B cell (primary cell): ENCODE measurements around the gene NPY4R. TPM values are rescaled to one million over a fixed set of nuclear protein-coding genes. Genes with fewer than 3 reads are reported as not detected.
"Not testable (repeated sequence)": the region's sequence is repeated elsewhere in the genome, so short reads cannot be mapped to it uniquely, and the experiment has no call there.

ENCODE experiments used
- ATAC-seq: fragments of 200-7000 bp; cut with Tn5 transposase; one replicate; pipeline ENCODE4 v1.10.0; 2021; ENCODE audit warnings: low read depth, mild to moderate bottlenecking, moderate number of reproducible peaks, moderate library complexity
- CTCF ChIA-PET: fragments of 350-600 bp; sonication (Branson Sonifier 250); formaldehyde crosslinking; loops from one replicate; lab custom pipeline; 2021; ENCODE audit warnings: antibody characterized with exemption, inconsistent platforms; lab: Charles Lee
- POLR2A ChIA-PET: fragments of 350-600 bp; sonication (Branson Sonifier 250); formaldehyde crosslinking; loops from one replicate; lab custom pipeline; 2021; ENCODE audit warnings: antibody characterized with exemption; lab: Charles Lee
- DNase-seq: peaks from one replicate; pipeline ENCODE4 v3.0.0; 2013
- H2AFZ ChIP-seq: 2 replicates; pipeline ENCODE4 v1.6.1; 2012; ENCODE audit warnings: mild to moderate bottlenecking, low read depth, low read length; ENCODE audit not compliant: insufficient read depth, poor library complexity, severe bottlenecking
- H3K27ac ChIP-seq, 2 donors: 1 replicate in 1 of 2; 2 replicates in 1 of 2; pipeline ENCODE4 v1.5.1; 2012 to 2013; ENCODE audit warnings: low read length in 2 of 2, mild to moderate bottlenecking in 2 of 2, moderate library complexity in 1 of 2
- H3K27me3 ChIP-seq, 4 experiments: fragments of 200-600 bp in 1 of 4; sonication (generic) in 1 of 4; replicated peaks in 1 of 4; 1 replicate in 2 of 4; 2 replicates in 2 of 4; pipeline versions ENCODE4 v1.6.1 to v1.7.0; 2013 to 2016; ENCODE audit warnings: low read length in 3 of 4, mild to moderate bottlenecking in 2 of 4, mixed read lengths in 1 of 4, moderate library complexity in 1 of 4; ENCODE audit not compliant: insufficient read depth in 4 of 4, control insufficient read depth in 3 of 4; ENCODE audit errors: control extremely low read depth in 1 of 4
- H3K36me3 ChIP-seq, 2 experiments: replicated peaks in 1 of 2; 1 replicate in 1 of 2; 2 replicates in 1 of 2; pipeline versions ENCODE4 v1.6.1 to v1.7.1; 2013; ENCODE audit warnings: low read length in 1 of 2; ENCODE audit not compliant: insufficient read depth in 2 of 2, control insufficient read depth in 1 of 2; ENCODE audit errors: control extremely low read depth in 1 of 2, extremely low read depth in 1 of 2
- H3K4me1 ChIP-seq, 2 donors: fragments of 200-600 bp in 1 of 2; sonication (generic) in 1 of 2; 1 replicate in 1 of 2; 2 replicates in 1 of 2; pipeline versions ENCODE4 v1.5.1 to v1.6.1; 2013 to 2017; ENCODE audit warnings: low read length in 2 of 2; ENCODE audit not compliant: control insufficient read depth in 2 of 2, insufficient read depth in 2 of 2
- H3K4me2 ChIP-seq: replicated peaks from 2 replicates; pipeline ENCODE3; 2012; ENCODE audit warnings: mild to moderate bottlenecking, low read depth, low read length; ENCODE audit not compliant: poor library complexity, severe bottlenecking
- H3K4me3 ChIP-seq, 5 experiments: fragments of 200-600 bp in 1 of 5; sonication (generic) in 1 of 5; 1 replicate in 3 of 5; 2 replicates in 2 of 5; pipeline versions ENCODE4 v1.5.1 to v1.7.0; 2011 to 2016; ENCODE audit warnings: low read length in 4 of 5, mild to moderate bottlenecking in 4 of 5, low read depth in 2 of 5, control low read depth in 1 of 5, moderate library complexity in 1 of 5; ENCODE audit not compliant: insufficient read depth in 1 of 5; ENCODE audit errors: control extremely low read depth in 1 of 5, extremely low read depth in 1 of 5
- H3K79me2 ChIP-seq: fragments of 200-600 bp; sonication (generic); one replicate; pipeline ENCODE4 v1.6.0; 2016; ENCODE audit warnings: low read length; ENCODE audit not compliant: control insufficient read depth, insufficient read depth
- H3K9ac ChIP-seq: fragments of 200-600 bp; sonication (generic); 2 replicates; pipeline ENCODE4 v1.6.1; 2017; ENCODE audit warnings: mild to moderate bottlenecking, low read length, moderate library complexity
- H3K9me3 ChIP-seq, 3 donors: one replicate each; pipeline versions ENCODE4 v1.6.1 to v1.7.1; 2013; ENCODE audit warnings: low read length in 2 of 3; ENCODE audit not compliant: control insufficient read depth in 2 of 3, insufficient read depth in 1 of 3; ENCODE audit errors: control extremely low read depth in 1 of 3
- H4K20me1 ChIP-seq: 2 replicates; pipeline ENCODE4 v1.6.0; 2012; ENCODE audit warnings: mild to moderate bottlenecking, low read length; ENCODE audit not compliant: insufficient read depth, control insufficient read depth, poor library complexity, severe bottlenecking
- H3K27ac Mint-ChIP-seq: one replicate; pipeline ENCODE4 v1.8.0; 2021; ENCODE audit warnings: mixed read lengths
- H3K27me3 Mint-ChIP-seq: one replicate; pipeline ENCODE4 v1.8.0; 2021; ENCODE audit warnings: mixed read lengths
- H3K4me1 Mint-ChIP-seq: one replicate; pipeline ENCODE4 v1.8.0; 2021; ENCODE audit warnings: mixed read lengths
- H3K4me3 Mint-ChIP-seq: one replicate; pipeline ENCODE4 v1.8.0; 2021; ENCODE audit warnings: mixed read lengths
- H3K9me3 Mint-ChIP-seq: one replicate; pipeline ENCODE4 v1.8.0; 2022; ENCODE audit warnings: mixed read lengths; ENCODE audit not compliant: insufficient read depth
- WGBS: methylation state at CpG from one replicate; pipeline ENCODE4 v1.1.5; 2013; ENCODE audit warnings: missing lambda C conversion rate; ENCODE audit not compliant: insufficient coverage; 5-methylcytosine and 5-hydroxymethylcytosine counted together
- intact Hi-C: fragments of 100-400 bp; cut with micrococcal nuclease; formaldehyde crosslinking; loops from one replicate; pipeline ENCODE4 v1.10.0; 2022
- polyA plus RNA-seq: library from polyadenylated mRNA; depleted of rRNA; stranded (reverse); fragments of >200 nt; gene quantifications from 2 replicates; pipeline ENCODE4 v1.2.3, GENCODE V29; 2012
- total RNA-seq, 2 donors: library from RNA; stranded (reverse); fragments of 120-200 nt in 1 of 2; gene quantifications; 1 replicate in 1 of 2; 2 replicates in 1 of 2; pipeline versions ENCODE4 v1.2.3 to v1.2.4, GENCODE V29; 2013 to 2022

Gene NPY4R
- total and polyA plus RNA-seq, 2 donors (not counting 1 experiment from before 2014, with no cell fraction given) = not detected

GRCh38 chr10:46418283-46418682 is 47.5 kb downstream of the NPY4R start:
- DNase-seq, POLR2A ChIA-PET, intact Hi-C loops, ATAC-seq, H3K9ac ChIP-seq, H3K4me2 ChIP-seq, H3K79me2 ChIP-seq, H3K36me3 ChIP-seq, H3K9me3 Mint-ChIP-seq, H2AFZ ChIP-seq, H3K27me3 Mint-ChIP-seq, CTCF ChIA-PET, H3K4me1 ChIP-seq, H3K9me3 ChIP-seq, H3K4me3 ChIP-seq, H3K27ac Mint-ChIP-seq, H4K20me1 ChIP-seq, H3K4me1 Mint-ChIP-seq, H3K27me3 ChIP-seq, H3K27ac ChIP-seq, H3K4me3 Mint-ChIP-seq: not testable (repeated sequence)
- WGBS = no CpG with 5 or more reads among the region's 7 CpGs

- H3K9me3 Mint-ChIP-seq, H3K36me3 ChIP-seq, H3K4me3 Mint-ChIP-seq, H3K27me3 Mint-ChIP-seq, H2AFZ ChIP-seq, CTCF ChIA-PET, DNase-seq, H3K9ac ChIP-seq, H3K27me3 ChIP-seq, H3K4me1 ChIP-seq, H3K27ac Mint-ChIP-seq, H3K4me2 ChIP-seq, H3K4me3 ChIP-seq, H3K27ac ChIP-seq, ATAC-seq, H3K4me1 Mint-ChIP-seq, POLR2A ChIA-PET, H3K79me2 ChIP-seq, H4K20me1 ChIP-seq, H3K9me3 ChIP-seq, intact Hi-C loops: not testable (repeated sequence)
- 80% methylated on average over 1 of the region's 6 CpGs for WGBS
These were observed 50.5 kb downstream of the NPY4R start for GRCh38 chr10:46415291-46415690.

- H3K4me3 ChIP-seq, H2AFZ ChIP-seq, H3K27ac ChIP-seq, H3K79me2 ChIP-seq, H4K20me1 ChIP-seq, H3K4me1 ChIP-seq, H3K36me3 ChIP-seq, H3K4me3 Mint-ChIP-seq, intact Hi-C loops, H3K27ac Mint-ChIP-seq, H3K9me3 ChIP-seq, H3K4me2 ChIP-seq, H3K27me3 Mint-ChIP-seq, CTCF ChIA-PET, DNase-seq, H3K4me1 Mint-ChIP-seq, ATAC-seq, POLR2A ChIA-PET, H3K9me3 Mint-ChIP-seq, H3K27me3 ChIP-seq, H3K9ac ChIP-seq: not testable (repeated sequence)
- WGBS = no CpG with 5 or more reads among the region's 5 CpGs
These were observed 53.1 kb downstream of the NPY4R start for GRCh38 chr10:46412665-46413064.

- H3K9ac ChIP-seq, H3K27me3 Mint-ChIP-seq, CTCF ChIA-PET, H3K27ac Mint-ChIP-seq, H3K36me3 ChIP-seq, H3K27me3 ChIP-seq, H3K4me3 ChIP-seq, POLR2A ChIA-PET, H2AFZ ChIP-seq, H3K9me3 Mint-ChIP-seq, H3K27ac ChIP-seq, H3K79me2 ChIP-seq, intact Hi-C loops, DNase-seq, ATAC-seq, H3K4me1 ChIP-seq, H4K20me1 ChIP-seq, H3K4me3 Mint-ChIP-seq, H3K4me2 ChIP-seq, H3K4me1 Mint-ChIP-seq, H3K9me3 ChIP-seq: not testable (repeated sequence)
These were observed 54.6 kb downstream of the NPY4R start for GRCh38 chr10:46411123-46411522.
